NCI-H146 treated with DMSO at 0.1 percent for 48 hours (cell line): ENCODE data around the gene CERS1.

Source experiments
- DNase-seq: peaks from one replicate; lab custom pipeline; 2025; ENCODE audit not compliant: unreplicated experiment; lab: John Stamatoyannopoulos, UW

The CERS1 gene

DNA sequence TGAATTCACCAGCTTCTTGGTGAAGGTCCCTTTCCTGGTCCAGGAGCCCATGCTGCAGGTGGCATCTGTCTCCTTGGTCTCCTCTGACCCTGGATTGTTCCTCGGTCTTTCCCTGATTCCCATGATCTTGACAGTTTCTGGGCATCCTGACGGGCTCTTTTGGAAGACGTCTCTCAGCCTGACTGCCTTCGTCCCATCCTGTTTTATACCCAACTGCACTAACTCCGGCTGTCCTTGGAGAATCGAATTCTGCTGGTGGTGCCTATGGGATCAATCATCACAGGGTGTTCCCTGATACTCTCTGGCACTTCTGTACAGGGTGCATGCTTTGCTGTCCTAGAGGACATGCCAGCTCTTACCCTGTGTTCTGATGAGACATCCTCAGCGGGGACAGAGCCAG is 19.1 kb downstream of the CERS1 start:
- no peak for DNase-seq

- no peak for DNase-seq
These were observed 20.2 kb downstream of the CERS1 start for GRCh38 chr19:18875726-18876125.

DNA sequence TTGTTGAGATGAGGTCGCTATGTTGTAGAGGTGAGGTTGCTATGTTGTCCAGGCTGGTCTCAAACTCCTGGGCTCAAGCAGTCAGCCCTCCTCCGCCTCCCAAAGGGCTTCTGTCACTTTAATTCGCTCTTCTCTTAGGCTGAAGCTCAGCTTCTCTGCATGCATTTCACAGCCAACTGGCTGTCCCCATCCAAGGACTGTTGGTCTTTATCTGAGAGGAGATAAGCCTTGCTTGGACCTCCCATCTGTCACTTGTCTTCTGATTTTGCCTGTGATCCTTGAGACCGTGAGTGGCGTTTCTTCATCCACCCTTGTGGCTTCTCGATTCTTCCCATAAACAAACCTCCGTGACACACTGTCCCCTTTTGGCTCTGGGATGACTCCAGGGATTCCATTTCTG is 24.4 kb downstream of the CERS1 start:
- DNase-seq = no peak

DNA sequence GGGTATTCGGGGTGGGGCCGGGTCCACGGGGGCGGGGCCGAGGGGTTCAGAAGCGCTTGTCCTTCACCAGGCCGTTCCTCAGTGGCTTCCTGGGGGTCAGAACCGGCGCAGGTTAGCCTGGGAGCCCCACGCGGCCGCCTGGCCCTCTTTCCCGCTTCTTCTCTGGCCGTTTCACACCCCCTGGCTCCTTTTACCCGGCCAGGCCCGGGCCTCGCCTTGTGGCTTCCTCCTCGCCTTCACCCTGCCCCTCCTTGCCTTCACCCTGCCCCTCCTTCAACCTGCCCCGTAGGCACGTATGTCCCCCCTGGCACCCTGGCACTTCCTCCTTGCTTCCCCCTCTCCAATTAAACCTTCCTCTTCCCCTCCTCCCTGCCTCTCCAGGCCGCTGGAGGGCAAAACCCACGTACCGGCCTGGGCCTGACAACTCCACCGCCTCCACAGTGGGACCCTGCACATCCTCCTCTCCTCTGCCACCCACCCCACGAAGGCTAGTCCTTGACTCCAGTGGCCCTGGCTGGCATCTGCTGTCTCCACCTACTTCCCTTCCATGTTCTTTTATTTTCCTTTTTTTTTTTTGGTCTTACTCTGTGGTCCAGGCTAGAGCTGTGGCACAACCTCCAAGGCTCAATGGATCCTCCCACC is 25.3 kb downstream of the CERS1 start:
- DNase-seq = no peak

GRCh38 chr19:18869781-18870530 is 26.0 kb downstream of the CERS1 start:
- no peak for DNase-seq

DNA sequence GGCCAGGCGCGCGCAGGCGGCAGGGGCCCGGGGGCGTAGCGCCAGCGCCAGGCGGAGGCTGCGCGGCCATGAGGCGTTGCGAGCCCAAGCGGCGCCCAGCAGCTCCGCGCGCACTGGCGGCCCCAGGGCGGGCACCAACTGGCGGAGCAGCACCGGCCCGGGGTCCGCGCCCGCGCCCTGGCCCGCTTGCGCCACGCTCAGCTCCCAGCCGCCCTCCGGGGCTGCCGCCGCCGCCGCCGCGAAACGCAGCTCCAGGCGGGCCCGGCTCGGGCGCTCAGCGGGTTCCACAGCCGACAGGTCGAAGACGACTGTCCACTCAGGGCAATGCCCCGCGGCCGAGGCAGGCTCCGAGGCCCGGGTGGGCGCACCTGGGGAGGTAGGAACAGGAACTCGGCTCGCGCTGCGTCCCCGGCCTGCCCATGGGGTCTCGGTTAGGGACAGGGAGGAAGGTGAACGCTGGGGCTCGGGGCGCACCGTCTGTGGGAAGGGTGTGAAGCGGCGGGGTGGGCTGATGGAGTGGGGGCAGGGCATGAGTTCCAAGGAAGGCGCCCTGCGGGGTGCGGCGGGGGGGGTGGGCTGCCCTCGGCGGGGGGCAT is 26.8 kb downstream of the CERS1 start:
- no peak for DNase-seq

DNA sequence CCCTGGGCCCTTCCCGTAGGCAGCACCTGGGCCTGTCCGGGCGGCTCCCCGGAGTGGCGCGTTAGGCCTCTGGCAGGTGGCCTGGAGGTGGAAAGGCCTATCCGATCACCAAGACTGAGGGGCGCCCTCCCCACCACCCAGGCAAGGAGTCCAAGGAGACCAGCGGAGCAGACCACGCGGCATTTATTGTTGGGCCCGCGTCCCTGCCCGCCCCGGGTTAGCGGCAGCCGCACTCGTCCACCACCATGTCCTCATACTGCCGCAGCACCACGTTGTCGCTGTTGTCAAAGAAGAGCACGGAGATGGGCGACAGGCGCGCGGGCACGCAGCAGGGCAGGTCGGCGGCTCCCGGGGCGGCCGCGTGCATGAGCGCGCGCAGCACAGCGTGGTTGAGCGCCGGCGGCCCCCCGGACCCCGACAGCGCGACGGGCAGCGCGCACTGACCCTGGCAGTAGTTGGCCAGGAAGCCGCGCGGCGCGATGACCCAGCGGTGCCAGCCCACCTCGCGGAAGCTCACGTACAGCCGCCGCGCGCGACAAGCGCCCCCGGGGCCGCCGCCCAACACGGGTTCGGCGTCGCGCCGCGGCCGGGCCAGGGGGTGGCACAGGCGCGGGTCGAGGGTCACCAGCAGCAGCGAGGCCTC is 27.5 kb downstream of the CERS1 start:
- DNase-seq = no peak

GRCh38 chr19:18867751-18868150 is 28.2 kb downstream of the CERS1 start:
- no peak for DNase-seq

GRCh38 chr19:18867199-18867598 is 28.8 kb downstream of the CERS1 start:
- no peak for DNase-seq

GRCh38 chr19:18866800-18867123 is 29.2 kb downstream of the CERS1 start:
- DNase-seq = no peak

- DNase-seq = no peak
These were observed 29.8 kb downstream of the CERS1 start for GRCh38 chr19:18865973-18866799.

DNA sequence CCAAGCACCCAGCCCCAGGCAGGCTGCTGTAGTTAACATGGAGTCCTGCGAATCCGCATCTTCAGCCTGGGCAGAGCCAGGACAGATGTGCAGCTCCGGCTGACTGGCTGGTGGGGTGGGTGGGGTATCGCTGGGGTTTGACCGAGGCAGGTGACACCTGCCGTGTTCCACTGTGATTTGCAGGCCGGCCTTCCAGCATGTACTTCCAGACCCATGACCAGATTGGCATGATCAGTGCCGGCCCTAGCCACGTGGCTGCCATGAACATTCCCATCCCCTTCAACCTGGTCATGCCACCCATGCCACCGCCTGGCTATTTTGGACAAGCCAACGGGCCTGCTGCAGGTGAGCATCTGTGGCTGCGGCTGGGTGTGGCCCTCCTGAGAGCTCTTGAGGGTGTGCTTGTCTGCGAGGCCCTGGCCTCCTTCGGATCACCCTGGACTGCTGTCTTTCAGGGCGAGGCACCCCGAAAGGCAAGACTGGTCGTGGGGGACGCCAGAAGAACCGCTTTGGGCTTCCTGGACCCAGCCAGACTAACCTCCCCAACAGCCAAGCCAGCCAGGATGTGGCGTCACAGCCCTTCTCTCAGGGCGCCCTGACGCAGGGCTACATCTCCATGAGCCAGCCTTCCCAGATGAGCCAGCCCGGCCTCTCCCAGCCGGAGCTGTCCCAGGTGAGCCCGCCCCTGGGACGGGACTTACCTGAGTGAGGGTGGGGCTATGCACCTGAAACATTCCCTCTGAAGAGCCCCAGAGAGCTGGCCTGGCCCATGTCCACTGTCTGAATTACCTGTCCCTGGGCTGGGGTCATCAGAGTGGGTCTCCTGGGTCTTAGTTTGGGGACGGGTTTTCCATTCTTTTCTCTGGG is 30.6 kb downstream of the CERS1 start:
- no peak for DNase-seq

DNA sequence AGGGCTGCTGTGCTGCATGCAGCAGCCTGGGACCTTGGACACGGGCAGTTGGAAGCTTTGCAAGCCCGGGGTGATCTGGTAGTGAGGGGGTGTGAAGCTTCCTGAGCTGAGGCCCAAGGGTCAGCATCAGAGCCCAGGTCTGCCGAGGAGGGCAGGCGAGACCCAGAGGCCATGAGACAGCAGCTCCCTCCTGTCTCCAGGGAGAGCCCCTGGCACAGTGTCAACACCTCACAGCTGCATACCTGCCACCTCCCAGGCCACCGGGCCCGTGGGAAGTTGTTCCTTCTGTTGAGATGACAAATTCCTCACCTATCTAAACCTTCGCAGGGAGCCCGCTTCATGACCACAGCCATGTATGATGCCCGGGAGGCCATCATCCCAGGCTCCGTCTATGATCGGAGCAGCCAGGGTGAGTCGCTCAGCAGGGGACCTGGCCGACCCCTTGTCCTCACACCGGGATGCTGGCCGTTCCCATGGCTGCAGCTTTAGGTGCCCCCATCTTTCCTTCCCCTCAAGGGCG is 32.1 kb downstream of the CERS1 start:
- DNase-seq = no peak

DNA sequence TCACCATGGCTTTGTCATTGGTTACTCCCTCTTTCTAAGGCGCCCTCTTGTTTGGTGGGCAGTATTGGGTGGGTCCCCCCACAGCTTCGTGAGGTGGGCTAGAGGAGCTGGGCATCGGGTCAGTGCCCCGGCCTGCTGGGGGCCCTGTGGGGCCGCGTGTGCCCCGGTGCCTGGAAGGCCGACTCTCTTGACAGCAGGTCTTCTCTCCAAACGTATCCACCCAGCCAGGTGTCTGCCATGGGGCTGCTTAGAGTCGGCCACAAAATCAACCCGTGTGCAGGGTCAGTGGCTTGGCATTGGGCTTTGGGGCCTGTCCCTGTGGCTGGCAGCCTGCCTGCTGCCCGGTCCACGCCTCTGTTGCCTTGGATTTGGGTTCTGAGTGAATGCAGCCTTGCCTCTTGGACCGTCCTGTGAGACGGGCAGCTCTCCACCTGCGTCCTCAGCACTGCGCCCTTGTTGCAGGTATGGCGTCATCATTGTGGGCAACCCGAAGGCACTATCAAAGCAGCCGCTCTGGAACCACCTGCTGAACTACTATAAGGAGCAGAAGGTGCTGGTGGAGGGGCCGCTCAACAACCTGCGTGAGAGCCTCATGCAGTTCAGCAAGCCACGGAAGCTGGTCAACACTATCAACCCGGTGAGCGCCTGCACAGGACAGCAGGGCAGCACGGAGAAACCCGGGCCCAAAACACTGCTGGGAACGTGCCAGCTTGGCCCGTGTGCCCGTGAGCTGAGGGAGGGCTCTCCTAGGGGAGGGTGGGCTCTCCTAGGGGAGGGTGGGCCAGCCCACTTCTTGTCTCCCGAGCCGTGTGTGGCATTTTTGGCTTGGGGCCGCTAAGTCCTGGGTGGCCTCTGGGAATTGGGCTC is 32.7 kb downstream of the CERS1 start:
- DNase-seq = no peak

DNA sequence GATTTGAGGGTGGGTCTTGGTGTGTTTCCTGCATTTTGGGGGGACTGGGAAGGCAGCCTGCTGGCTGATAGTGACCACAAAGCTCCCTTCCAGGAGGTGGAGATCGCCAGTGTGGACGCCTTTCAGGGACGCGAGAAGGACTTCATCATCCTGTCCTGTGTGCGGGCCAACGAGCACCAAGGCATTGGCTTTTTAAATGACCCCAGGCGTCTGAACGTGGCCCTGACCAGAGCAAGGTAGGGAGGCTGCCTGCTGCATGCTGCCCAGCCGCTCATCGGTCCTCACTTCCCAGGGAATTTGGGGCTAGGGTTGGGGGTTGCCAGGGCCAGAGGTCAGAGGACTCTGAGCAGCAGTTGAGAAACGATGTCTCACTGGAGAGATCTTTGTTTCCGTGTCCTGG is 34.0 kb downstream of the CERS1 start:
- no peak for DNase-seq

DNA sequence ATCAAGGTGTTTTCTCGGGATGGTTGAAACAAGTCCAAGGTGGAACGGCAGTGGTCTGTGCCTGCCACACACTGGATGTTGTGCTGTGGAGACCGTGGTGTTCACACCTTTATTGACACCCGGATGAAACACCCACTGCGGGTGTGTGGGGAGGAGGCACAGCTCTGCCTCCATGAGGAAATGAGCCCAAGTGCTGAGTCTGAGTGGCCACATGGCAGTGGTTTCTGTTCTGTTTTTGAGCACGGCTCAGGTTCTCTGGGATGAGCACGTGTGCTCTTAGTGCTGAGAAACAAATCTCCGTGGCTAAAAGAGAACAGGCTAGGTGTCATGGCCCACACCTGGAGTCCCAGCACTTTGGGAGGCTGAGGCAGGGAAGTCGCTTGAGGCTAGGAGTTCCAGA is 34.7 kb downstream of the CERS1 start:
- DNase-seq = no peak

DNA sequence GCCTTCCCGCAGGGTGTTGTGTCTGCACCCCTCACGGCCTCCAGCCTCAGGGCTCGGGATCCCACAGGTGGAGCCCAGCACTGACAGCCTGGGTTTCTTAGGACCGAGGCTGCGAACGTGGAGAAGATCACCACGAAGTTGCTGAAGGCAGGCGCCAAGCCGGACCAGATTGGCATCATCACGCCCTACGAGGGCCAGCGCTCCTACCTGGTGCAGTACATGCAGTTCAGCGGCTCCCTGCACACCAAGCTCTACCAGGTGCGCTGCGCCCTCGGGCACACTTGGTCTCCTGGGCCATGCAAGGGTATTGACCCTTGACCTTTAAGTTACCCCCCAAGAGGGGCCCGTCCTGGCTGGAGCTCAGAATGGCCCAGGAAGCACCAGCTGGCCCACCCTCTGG is 35.2 kb downstream of the CERS1 start:
- no peak for DNase-seq

DNA sequence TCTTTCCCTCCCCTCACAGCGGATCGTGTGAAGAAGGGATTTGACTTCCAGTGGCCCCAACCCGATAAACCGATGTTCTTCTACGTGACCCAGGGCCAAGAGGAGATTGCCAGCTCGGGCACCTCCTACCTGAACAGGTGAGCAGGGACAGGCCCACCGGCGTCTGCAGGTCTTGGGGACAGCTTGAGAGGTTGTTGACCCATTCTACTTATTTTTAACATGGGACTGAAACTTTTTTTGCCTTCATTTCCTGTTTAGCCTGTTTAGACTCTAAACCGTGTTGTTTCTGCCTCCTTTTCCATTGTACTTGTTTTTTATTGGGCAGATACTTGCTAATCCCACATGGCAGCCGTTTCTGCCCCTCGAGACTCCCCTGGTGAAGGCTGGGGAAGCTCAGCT is 35.7 kb downstream of the CERS1 start:
- no peak for DNase-seq

DNA sequence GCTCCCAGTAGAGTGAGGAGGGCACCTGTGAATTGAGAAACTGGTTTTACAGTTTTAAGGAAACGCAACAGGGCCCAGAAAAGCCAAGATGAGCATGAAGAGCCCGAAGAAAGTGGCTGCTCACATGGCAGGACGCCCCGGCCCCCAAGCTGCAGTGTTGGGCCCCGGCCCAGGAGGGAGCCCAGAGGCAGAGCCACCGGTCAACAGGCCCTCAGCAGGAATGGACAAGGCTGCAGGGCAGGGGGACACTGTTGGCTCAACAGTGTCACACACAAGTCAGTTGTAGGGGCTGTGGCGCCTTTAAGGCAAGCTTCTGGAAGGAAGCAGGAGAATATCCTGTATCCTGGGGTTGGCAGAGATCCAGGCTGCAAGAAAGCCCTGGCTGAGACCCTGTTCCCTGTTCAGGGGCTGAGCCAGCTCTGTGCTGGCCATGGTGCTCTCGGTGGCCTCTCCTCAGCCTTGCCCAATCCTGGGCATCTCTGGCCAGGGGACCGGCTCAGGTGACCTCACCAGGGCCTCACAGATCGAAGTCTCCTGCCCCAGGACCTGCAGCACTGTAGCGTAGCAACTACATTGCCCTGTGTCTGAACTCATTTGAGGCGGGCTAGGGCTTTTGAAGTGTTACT is 36.2 kb downstream of the CERS1 start:
- no peak for DNase-seq
